ENCODE measurements around the gene EFEMP2.

DNA sequence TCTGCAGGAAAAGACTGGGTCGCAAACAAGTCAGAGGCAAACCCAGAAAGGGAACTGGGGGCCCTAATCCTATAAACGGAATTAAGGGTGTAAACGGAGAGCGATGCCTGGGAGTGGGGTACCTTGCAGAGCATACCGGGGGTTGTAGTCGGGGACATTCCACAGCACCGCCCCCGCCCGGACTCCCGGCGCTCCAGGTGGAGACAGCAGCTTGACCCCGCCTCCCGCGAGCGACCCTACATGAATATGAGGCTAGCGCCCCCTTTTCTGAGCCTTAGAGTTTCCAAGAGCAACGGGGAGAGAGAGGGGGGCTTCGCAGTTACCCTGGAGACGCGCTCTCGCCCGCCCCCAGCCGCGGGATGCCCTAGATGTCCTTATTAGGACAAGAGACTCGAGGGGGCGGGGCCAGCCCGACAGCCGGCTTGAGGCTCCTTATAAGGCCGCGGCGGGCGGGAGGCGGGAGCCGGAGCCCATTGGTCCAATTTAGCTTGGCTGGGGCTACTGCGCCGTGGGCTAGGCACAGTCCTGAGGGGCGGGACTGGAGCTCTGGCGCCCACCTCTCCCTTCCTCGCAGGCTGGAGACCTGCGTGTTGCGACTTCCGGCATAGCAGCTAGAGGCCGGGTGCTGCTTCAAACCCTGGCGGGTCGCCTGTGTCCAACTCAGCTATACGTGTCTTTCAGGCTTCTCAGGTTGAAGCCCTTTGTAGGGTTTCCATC is 13.3 kb downstream of the EFEMP2 start:
- TF ChIP-seq, protein P1, sequence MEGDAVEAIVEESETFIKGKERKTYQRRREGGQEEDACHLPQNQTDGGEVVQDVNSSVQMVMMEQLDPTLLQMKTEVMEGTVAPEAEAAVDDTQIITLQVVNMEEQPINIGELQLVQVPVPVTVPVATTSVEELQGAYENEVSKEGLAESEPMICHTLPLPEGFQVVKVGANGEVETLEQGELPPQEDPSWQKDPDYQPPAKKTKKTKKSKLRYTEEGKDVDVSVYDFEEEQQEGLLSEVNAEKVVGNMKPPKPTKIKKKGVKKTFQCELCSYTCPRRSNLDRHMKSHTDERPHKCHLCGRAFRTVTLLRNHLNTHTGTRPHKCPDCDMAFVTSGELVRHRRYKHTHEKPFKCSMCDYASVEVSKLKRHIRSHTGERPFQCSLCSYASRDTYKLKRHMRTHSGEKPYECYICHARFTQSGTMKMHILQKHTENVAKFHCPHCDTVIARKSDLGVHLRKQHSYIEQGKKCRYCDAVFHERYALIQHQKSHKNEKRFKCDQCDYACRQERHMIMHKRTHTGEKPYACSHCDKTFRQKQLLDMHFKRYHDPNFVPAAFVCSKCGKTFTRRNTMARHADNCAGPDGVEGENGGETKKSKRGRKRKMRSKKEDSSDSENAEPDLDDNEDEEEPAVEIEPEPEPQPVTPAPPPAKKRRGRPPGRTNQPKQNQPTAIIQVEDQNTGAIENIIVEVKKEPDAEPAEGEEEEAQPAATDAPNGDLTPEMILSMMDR (conservative IDR thresholded peaks at IDR 0.05; ENCODE audit: low read length) = 0 out of 2 replicates have a peak, but pooled peaks have one; percentile 26
- no peak for TF ChIP-seq EZH2phosphoT487 (IDR thresholded peaks at IDR 0.05; ENCODE audit: borderline replicate concordance, low read depth, low read length)
